T1000 (cell line): ENCODE results near the gene PPARGC1A.

Experiments
- DNase-seq: peaks from one replicate; lab custom pipeline; 2025; ENCODE audit warnings: mixed read lengths; lab: John Stamatoyannopoulos, UW

The PPARGC1A gene

DNA sequence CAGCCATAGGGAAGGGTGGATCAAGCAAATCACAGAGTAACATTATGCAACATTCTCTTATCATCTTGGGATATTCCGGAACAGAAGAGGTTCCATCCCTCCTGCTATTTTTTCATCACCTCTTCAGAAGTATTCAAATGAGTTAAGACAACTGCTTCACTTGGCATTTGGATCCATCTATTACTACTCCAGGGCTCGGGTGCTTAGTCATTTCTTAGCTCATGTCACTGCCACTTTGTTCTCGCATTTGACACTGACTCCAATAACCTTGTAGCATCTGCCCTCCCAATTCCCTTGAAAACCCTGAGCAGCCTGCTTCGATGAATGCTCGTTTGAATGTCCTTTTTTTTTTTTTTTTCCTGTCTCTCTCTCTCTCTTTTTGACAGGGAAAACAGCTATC, 114.9 kb downstream of the PPARGC1A start:
- DNase-seq, result no peak

DNA sequence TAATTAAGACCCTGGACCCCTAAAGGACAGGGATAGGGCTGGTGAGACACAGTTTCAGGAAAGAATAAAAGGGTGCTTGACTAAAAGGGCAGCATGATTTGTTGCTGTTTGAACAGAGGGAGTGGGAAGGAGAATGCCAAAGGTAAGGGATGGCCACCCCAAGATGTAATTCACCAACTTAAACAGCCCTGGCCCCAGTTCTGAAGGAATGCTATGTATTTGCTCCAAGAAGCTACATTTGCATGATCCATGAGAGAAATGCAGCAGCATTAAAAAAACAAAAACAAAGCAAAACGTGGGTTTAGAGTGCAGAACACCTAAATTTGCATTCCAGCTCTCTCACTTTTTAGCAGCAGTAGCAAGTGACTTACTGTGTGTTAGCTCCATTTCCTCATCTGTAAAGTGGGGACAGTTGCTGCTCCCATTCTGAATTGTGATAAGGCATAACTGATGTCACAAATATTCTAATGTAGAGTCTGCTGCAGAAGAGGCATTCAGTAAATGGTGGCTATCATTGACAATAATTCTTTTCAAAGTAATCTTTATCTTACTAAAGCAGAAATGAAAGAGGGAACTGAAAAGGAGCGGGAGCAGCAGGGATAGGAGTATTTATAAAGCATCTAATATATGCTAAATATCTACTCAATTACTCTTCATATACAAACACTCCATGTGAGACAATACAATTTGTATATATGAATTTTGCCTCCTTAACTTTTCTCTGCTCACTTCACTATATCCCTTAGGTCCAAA, 115.8 kb downstream of the PPARGC1A start:
- DNase-seq, result no peak

GRCh38 chr4:23770011-23770410, 119.8 kb downstream of the PPARGC1A start:
- no peak for DNase-seq

DNA sequence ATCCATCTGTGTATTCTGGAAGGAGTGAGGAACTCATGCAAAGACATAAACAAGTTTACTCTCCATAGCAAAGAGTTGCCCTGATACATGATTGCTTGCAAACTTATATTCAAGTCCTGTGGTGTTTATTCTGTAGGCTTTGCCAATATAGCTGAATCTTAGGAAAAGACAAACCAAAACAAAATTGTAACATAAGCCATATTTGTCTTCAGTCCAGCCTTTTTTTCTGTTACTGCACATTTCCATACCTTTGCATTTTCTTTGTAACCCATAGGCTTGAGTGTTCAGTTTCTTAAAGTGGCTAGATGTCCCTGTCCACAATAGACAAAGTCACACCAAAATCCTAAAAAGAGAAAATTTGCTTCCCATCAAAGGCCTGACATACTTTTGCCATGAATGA, 120.4 kb downstream of the PPARGC1A start:
- no peak for DNase-seq

GRCh38 chr4:23768541-23768940, 121.3 kb downstream of the PPARGC1A start:
- no peak for DNase-seq

- no peak for DNase-seq
These were observed 123.5 kb downstream of the PPARGC1A start for GRCh38 chr4:23766344-23766743.

- DNase-seq, result no peak
These were observed 126.3 kb downstream of the PPARGC1A start for GRCh38 chr4:23763559-23763958.

GRCh38 chr4:23762551-23762950, 127.3 kb downstream of the PPARGC1A start:
- DNase-seq, result no peak

DNA sequence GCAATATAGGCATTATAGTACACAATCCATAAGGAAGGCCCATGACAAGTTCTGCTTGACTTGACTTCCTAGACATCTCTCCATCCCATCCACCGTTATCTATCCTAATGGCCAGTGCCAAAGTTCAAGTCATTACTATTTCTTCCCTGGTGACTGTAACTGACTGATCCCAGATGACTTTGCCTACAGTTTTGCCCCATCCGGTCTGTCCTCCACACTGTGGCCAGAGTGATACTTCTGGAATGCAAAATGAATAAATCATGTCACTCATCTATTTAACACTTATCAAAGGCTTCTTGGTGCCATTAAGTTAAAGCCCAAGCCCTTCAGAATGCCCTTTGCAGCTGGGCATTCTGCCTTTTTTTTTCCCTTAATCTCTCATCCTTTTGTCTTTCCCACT, 130.8 kb downstream of the PPARGC1A start:
- no peak for DNase-seq

DNA sequence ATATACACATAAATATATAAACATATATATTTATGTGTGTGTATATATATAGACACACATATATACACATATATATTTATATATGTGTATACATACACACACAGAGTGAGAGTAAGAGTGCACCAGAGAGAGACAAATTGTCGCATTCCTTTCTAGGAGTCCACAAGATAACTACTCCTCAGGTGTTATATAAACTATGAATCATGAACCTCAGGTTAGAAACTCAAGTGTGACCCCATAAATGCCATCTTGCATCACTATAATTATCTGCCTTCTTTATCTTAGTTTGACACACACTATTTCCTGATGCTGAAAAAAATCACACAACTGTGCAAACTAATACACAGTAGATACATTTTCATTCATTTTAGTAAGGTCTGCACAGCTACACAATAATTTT, 135.2 kb downstream of the PPARGC1A start:
- DNase-seq, result no peak

GRCh38 chr4:23750125-23750524, 139.7 kb downstream of the PPARGC1A start:
- DNase-seq, result no peak

GRCh38 chr4:23747281-23747735, 142.5 kb downstream of the PPARGC1A start:
- DNase-seq, result no peak

DNA sequence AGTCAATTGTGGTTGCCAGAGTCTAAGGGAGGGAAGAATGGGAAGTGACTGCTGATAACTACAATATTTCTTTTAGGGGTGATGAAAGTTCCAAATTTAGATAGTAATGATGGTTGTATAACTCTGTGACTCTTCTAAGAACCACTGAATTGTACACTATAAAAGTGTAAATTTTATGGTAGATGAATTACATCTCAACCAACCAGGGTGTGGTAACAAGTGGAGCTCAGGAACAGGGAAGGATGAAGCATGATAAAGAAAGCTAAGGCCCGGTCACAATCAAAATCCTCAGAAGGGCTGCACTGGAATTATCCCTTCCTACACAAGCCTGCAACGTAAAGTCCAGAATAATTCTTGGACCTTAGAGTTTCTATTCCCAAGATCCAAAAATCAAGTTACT, 143.2 kb downstream of the PPARGC1A start:
- DNase-seq, result no peak

- DNase-seq, result no peak
These were observed 143.8 kb downstream of the PPARGC1A start for GRCh38 chr4:23746027-23746426.

DNA sequence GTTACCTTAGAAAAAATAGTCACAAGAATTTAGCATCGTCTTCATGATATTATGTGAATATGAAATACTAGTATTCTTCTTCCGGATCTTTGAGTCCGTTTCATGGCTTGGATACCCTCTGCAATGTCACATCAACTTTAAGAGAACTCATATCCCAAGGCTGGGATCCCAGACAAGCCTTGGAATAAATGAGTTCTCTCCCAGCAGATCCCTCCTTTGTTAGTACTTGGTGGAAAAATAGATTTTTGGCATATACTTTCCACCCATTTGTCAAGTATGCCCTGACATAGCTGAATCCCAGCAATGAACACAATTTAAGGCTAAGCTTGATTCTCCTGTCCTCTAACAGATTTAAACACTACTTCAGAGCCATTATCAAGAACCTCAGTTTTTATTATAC, 144.5 kb downstream of the PPARGC1A start:
- DNase-seq, result no peak
